Amygdala (tissue), 56 donors: ENCODE results near the gene DBI.
"Not testable (repeated sequence)": the region's sequence is repeated elsewhere in the genome, so short reads cannot be mapped to it uniquely, and the experiment has no call there.

ENCODE experiments used
- DNase-seq, 56 donors: peaks; one replicate each; lab custom pipeline; 2025; lab: John Stamatoyannopoulos, UW

Gene DBI

GRCh38 chr2:119364798-119365197 lies 2.0 kb upstream of the DBI start:
- DNase-seq, result no peak

- DNase-seq, result no peak
These were observed 1.3 kb upstream of the DBI start for GRCh38 chr2:119365436-119365835.

GRCh38 chr2:119366161-119366648 lies 572 bp upstream of the DBI start:
- DNase-seq, result no peak

DNA sequence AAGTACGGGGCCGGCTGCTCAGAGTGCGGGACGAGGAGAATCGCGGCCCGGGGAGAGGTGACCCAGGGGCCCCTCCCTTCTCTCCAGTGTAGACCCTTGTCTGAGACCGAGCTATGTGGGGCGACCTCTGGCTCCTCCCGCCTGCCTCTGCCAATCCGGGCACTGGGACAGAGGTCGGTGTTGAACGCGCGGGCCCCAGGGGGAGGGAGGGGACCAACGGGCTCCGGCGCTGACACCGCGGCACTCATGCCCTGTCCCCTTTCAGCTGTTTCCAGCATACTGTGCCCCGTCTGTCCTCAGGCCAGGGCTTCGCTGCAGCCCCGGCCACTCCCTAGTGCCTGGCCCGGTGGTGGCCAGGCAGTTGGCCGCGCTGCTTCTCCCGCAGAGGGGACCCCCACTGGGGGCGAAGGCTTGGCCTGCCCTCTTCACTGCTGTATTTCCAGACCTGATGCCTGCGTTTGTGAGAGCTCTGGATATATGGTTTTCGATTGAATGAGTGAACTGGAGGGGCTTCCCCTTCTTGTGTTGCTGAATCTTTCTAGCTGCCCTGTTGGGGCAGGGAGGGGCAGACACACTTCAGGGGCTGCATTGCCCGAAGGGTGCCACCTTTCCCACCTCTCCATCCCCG lies 809 bp downstream of the DBI start:
- DNase-seq, result peak in 50 of 56 donors; percentile 11 to 83 (median 61)

DNA sequence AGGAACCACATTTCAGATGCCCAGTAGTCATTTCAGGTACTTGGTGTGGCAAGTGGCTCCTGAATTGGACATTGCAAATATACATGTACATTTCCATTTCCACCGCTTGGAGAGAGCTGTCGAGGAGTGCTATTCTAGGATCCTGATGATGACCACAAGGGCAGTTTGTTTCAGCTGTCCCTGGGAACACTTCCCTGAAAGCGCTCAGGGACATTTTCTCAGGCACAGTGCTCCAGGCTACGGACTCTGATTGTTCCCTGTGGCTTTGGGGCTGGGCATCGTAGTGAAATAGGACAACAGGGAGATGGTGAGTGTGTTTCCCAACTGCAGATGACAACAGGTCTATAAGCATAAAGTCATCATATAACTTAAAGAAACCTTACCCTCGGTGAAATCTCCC lies 3.1 kb downstream of the DBI start:
- peak in 1 of 56 donors; percentile 18 for DNase-seq

DNA sequence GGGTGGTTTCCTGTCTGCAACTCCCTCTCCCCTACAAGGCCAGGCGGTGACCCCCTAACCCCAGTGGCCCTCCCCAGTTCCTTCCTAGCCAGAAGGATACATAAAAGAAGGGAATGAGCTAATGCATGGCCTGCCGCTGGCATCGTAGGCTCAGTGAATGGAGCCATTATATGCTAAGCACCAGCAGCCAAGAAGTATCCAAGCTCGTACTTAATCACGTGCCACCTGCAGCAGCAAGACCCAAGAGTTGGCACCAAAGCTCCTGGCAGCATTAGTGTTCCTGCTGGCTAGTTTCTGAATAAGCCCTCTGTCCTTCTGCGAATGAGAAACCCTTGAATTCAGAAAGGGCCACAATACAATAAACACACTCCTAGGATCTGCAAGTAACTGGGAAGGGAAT lies 4.3 kb downstream of the DBI start:
- DNase-seq, result peak in 53 of 56 donors; percentile 10 to 97 (median 77)

DNA sequence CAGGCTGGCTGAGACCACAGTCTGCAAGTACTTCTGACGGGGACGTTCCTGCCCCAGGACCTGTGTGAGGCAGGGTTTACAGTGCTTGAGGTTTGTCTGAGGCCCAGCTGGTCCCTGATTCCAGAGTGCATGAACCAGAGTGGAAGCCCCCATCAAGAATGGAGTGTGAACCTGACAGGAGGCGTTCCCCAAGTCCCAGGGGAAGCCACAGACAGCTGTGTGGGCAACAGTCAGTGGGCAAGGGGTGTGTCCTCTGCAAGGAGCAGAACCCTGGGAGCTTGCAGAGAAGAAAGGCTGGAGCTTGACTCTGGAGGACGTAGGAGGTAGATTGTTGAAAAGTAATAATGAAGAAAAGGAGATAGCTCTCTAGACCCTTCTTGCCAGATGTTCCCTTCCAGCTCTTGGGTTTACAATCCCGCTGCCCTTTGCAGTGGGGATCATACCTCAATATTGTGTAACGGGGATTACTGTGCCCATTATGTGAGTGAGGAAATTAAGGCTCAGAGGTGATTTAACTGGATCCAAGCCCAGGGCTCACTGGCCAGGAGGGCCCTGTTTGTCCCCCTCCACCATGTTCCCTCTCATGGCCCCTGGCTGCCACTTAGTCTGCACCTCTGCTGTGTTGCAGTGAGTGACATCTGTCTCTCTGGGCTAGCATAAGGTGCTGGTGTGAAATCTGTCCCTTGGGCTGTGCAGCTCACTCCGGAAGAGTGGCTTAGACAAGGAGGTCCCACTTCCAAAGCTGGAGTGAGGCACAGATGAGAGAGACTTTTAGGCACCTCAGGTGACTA lies 6.2 kb downstream of the DBI start:
- DNase-seq, result no peak

DNA sequence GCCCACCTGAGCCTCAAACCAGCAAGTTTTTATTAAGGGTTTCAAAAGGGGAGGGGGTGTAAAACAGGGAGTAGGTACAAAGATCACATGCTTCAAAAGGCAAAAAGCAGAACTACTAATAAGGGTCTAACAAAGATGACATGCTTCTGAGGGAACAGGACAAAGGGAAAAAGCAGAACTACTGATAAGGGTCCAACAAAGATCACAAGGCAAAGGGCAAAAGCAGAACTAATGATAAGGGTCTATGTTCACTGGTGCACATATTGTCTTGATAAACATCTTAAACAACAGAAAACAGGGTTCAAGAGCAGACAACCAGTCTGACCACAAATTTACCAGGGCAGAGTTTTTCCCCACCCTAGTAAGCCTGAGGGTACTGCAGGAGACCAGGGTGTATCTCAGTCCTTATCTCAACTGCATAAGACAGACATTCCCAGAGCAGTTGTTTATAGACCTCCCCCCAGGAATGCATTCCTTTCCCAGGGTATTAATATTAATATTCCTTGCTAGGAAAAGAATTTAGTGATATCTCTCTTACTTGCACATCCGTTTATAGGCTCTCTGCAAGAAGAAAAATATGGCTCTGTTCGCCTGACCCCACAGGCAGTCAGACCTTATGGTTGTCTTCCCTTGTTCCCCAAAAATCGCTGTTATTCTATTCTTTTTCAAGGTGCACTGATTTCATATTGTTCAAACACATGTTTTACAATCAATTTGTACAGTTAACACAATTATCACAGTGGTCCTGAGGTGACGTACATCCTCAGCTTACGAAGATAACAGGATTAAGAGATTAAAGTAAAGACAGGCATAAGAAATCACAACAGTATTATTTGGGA lies 7.3 kb downstream of the DBI start:
- not testable (repeated sequence) for DNase-seq

- DNase-seq, result not testable (repeated sequence)
These were observed 9.6 kb downstream of the DBI start for GRCh38 chr2:119376406-119376805.

DNA sequence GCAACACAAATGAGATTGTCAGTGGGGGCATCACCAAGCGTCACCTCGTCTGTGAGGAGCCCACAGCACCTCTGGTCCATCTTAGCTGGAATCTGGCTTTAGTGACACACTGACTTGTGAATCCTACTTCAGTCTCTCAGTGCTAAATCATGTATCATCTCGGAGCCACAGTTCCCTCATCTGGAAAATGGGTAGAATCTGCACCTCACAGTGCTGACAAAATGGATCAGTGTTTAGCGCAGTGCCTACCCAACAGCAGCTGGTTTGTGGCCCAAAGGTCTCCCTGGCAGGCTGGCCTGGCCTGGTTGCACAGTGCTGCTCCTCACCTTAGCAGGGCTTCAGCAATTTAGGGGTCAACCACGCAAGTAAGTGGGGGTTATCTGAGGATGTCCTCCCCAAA lies 10.0 kb downstream of the DBI start:
- no peak for DNase-seq

GRCh38 chr2:119377294-119377992 lies 10.7 kb downstream of the DBI start:
- DNase-seq, result no peak

- DNase-seq, result no peak
These were observed 11.2 kb downstream of the DBI start for GRCh38 chr2:119377993-119378345.

DNA sequence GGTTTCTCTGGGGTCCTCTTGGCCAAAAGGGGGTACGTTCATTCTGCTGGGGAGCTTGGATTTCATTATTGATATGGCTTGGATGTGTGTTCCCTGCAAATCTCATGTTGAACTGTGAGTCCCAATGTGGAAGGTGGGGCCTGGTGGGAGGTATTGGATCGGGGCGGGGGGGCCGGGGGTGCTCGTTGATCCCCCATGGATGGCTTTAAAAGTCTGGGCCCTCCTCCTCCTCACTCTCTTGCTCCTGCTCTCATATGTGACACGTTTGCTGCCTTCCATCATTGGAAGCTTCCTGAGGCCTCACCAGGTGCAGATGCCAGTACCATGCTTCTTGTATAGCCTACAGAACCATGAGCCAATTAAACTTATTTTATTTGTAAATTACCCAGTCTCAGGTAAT lies 11.8 kb downstream of the DBI start:
- DNase-seq, result no peak

DNA sequence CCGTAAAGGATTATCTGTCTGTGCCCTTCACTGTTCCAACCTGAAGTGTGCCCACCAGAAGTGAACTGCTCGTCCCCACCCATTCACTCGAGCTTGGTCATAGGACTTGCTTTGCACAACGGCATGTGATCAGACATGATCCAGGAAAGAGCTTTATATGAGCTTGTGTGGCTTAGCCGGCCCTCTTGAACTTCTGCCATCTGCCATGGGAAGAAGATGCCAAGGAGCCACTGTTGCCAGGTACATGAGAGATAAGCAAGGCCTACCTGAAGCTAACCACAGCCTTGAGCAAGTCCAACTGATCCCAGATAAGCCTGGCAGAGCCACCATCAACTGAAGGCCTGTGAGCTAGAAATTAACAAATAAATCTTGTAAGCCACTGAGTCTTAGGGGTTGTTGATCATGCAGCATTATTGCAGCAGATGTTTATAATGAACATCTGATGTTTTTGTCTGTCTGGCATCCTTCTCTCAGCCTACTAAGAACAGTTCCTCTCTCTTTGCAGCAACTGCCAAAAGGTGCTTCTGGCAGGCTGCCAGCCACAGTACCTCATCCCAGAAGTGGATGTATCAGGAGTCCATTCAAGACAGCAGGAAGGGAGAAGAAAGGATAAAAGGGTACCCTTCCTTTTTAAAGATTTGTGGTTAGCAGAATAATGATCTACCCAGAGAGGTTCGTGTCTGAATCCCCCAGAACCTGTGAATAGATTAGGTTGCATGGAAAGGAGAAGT lies 16.8 kb downstream of the DBI start:
- no peak for DNase-seq

DNA sequence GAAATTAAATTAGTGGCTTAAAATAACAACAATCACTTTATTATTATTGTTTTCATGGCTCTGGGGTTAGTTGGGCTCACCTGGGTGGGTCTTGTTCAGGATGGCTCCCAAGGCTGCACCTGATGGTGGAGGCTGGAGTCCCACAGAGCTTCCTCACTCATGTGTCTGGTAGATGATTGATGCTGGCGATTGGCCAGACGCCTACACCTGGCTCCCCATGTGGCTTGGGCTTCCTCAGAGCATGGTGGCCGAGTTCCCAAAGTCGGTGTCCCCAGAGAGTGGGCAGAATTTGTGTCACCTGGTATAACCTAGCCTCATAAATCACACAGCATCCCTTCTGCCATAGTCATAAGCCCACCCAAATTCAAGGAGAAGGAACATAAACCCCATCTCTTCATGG lies 18.2 kb downstream of the DBI start:
- no peak for DNase-seq

- no peak for DNase-seq
These were observed 18.7 kb downstream of the DBI start for GRCh38 chr2:119385466-119385865.

DNA sequence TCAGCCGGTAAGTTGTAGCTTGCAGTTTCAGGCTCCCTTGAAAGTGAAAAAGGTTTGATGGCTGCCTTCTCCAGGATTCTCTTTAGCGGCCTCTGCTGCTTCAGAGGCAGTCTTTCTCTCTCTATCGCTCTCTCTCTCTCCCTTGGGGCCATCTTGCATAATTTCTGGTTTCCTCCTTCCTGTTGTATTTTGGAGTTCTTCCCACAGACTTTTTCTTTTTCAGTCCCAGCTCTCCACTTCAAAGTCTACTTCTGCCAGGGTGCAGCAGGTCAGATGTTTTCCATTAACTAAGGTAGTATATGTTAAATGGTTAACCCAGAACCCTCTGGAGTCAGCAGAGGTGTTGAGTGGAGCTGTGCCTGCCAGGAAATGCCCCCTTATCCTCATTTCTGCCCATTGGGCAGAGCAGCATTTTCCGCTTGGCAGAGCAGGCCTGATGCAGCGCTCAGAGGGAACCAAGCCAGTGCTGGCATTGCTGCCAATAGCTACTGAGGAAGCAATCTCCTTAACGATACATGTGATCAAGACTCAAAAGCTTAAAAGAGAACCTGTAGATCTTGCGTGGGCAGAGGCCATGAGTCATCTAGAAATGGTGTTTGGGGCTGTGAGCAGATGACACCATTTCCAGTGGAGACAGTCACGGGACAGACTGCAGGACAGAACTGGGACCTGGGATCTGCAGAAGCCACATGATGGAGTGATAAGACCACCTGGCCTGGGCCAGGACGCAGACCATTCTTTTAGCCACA lies 20.8 kb downstream of the DBI start:
- peak in 48 of 56 donors; percentile 7 to 77 (median 43) for DNase-seq

DNA sequence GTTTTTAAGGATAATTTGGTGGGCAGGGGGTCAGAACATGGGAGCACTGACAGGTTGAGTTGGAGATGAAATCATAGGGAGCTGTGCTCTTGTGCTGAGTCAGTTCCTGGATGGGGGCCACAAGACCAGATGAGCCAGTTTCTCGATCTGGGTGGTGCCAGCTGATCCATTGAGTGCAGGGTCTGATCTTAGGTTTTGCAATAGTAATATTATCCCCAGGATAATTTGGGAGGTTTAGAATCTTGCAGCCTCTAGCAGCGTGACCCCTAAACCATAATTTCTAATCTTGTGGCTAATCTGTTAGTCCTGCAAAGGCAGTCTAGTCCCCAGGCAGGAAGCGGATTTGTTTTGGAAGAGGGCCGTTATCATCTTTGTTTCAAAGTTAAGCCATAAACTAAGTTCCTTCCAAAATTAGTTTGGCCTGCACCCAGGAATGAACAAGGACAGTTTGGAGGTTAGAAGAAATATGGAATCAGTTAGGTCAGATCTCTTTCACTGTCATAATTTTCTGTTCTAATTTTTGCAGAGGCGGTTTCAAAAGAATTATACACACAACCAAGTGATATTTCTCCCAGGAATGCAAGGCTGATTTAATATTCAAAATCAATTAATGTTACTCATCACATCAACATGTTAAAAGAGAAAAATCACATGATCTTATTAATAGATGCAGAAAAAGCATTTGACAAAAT lies 23.0 kb downstream of the DBI start:
- peak in 1 of 56 donors; percentile 27 for DNase-seq
